Measurements from ENCODE around the gene ARMC5.
A peak's percentile ranks its signal among the peaks of the same experiment; 100 is the strongest.

ARMC5 gene

DNA sequence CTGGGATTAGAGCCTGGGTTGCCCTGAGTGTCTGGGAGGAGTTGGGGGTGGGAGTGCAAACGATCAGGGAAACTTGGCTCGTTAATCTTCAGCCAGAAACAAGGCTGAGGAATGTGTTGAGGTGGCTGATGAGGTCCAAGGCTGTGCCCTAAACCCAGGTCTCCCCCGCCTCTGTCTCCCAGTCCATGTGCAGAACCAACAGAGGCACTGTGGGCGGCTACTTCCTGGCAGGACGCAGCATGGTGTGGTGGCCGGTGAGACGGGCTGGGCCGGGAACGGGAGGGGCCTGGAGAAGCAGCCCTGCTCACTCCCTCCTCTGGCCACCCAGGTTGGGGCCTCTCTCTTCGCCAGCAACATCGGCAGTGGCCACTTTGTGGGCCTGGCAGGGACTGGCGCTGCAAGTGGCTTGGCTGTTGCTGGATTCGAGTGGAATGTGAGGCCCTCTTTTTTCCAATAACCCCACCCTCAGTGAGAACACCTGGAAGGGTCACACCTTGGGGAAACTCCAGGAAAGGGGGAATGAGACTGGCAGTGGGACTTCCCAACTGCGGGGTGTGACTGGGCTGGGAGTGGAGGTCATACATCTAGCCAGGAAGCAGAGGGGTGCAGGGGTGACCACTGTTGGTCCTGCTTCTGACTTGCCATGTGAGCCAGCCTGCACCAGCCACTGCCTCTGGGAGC lies 25.3 kb downstream of the ARMC5 start:
- H4K8ac ChIP-seq (ENCODE audit: low read length): peak overlapping the region; percentile 7
- no peak overlapping the region for H3K4me3 ChIP-seq (ENCODE audit: insufficient read depth in 1 of 2, low read depth in 1 of 2, low read length in 2 of 2)
- H2BK5ac ChIP-seq (ENCODE audit: low read depth, low read length, poor library complexity, severe bottlenecking): no peak overlapping the region
- H2BK120ac ChIP-seq (ENCODE audit: low read depth, low read length): no peak overlapping the region
- peak overlapping the region in 1 of 2 experiments; percentile 28 for H3K18ac ChIP-seq (ENCODE audit: low read depth in 1 of 2, low read length in 2 of 2)
- peaks cover 0 to 12% of the 10 kb centered on the region in 2 experiments for H3K36me3 ChIP-seq (ENCODE audit: control insufficient read depth in 1 of 2, insufficient read depth in 2 of 2, low read depth in 1 of 2, low read length in 2 of 2)
- peak overlapping the region in 1 of 2 experiments; percentile 18 for H3K14ac ChIP-seq (ENCODE audit: low read length in 2 of 2)
- H2BK12ac ChIP-seq (ENCODE audit: low read length in 2 of 2): no peak overlapping the region
- peak overlapping the region; percentile 59 for H2AK5ac ChIP-seq (ENCODE audit: low read length, severe bottlenecking)
- H3K4me2 ChIP-seq (ENCODE audit: low read length, poor library complexity, severe bottlenecking): peak overlapping the region; percentile 26
- 41% methylated on average over 12 of the region's 14 CpGs for WGBS
- H3K9me3 ChIP-seq (ENCODE audit: control insufficient read depth, low read length): no peaks in the 10 kb centered on the region
- no peak overlapping the region for H2AFZ ChIP-seq (ENCODE audit: low read depth, low read length)
- no peak overlapping the region for H2BK15ac ChIP-seq (ENCODE audit: low read depth, poor library complexity, severe bottlenecking)
- H3K27me3 ChIP-seq (ENCODE audit: control insufficient read depth in 1 of 2, insufficient read depth in 1 of 2, low read length in 2 of 2): peaks cover 0 to 72% of the 10 kb centered on the region in 2 experiments
- H3K27ac ChIP-seq (ENCODE audit: low read length, poor library complexity, severe bottlenecking): peak overlapping the region; percentile 10
- H3K79me1 ChIP-seq (replicated peaks; ENCODE audit: low read length, poor library complexity, severe bottlenecking): no peaks in the 10 kb centered on the region
- no peak overlapping the region for H3K23ac ChIP-seq (ENCODE audit: low read length in 2 of 2)
- H3K4ac ChIP-seq (ENCODE audit: low read depth in 1 of 2, low read length in 2 of 2): no peak overlapping the region
- no peak for DNase-seq
- H3K4me1 ChIP-seq (ENCODE audit: control insufficient read depth, insufficient read depth, low read depth, low read length): peaks cover 46% of the 10 kb centered on the region
- H3K9ac ChIP-seq (ENCODE audit: low read length): no peak overlapping the region
- H4K91ac ChIP-seq (ENCODE audit: low read length): no peak overlapping the region

DNA sequence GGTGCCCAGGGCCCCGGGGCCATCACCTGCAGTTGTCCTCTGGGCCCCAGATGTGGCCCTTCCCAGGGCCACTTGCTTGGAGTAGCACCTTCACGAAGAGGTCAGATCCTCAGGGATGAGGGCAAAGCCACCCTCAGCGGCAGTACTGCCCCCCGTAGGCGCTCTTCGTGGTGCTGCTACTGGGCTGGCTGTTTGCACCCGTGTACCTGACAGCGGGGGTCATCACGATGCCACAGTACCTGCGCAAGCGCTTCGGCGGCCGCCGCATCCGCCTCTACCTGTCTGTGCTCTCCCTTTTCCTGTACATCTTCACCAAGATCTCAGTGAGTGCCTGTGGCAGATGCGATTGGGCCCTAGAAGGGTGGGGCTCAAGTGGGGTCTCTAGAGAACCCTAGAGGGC lies 26.3 kb downstream of the ARMC5 start:
- Histone ChIP-seq H3K36me3 (ENCODE audit: control insufficient read depth in 1 of 2, insufficient read depth in 2 of 2, low read depth in 1 of 2, low read length in 2 of 2) (peaks cover under 1 to 21% of the 10 kb centered on the region in 2 experiments), H3K27me3 (ENCODE audit: control insufficient read depth in 1 of 2, insufficient read depth in 1 of 2, low read length in 2 of 2) (peaks cover 0 to 72% of the 10 kb centered on the region in 2 experiments), H2AK5ac (ENCODE audit: low read length, severe bottlenecking) (peak overlapping the region; percentile 59), H2BK12ac (ENCODE audit: low read length in 2 of 2) (no peak overlapping the region), H3K4me2 (ENCODE audit: low read length, poor library complexity, severe bottlenecking) (no peak overlapping the region), H3K9me3 (ENCODE audit: control insufficient read depth, low read length) (no peaks in the 10 kb centered on the region), H3K4ac (ENCODE audit: low read depth in 1 of 2, low read length in 2 of 2) (no peak overlapping the region), H4K8ac (ENCODE audit: low read length) (no peak overlapping the region), H2AFZ (ENCODE audit: low read depth, low read length) (no peak overlapping the region), H3K79me1 (replicated peaks; ENCODE audit: low read length, poor library complexity, severe bottlenecking) (no peaks in the 10 kb centered on the region), H3K27ac (ENCODE audit: low read length, poor library complexity, severe bottlenecking) (no peak overlapping the region), H3K4me3 (ENCODE audit: insufficient read depth in 1 of 2, low read depth in 1 of 2, low read length in 2 of 2) (no peak overlapping the region), H3K4me1 (ENCODE audit: control insufficient read depth, insufficient read depth, low read depth, low read length) (peaks cover 44% of the 10 kb centered on the region), H2BK15ac (ENCODE audit: low read depth, poor library complexity, severe bottlenecking) (no peak overlapping the region), H3K9ac (ENCODE audit: low read length) (no peak overlapping the region), H3K23ac (ENCODE audit: low read length in 2 of 2) (no peak overlapping the region), H2BK5ac (ENCODE audit: low read depth, low read length, poor library complexity, severe bottlenecking) (no peak overlapping the region), H2BK120ac (ENCODE audit: low read depth, low read length) (no peak overlapping the region), H4K91ac (ENCODE audit: low read length) (no peak overlapping the region), H3K14ac (ENCODE audit: low read length in 2 of 2) (no peak overlapping the region), H3K18ac (ENCODE audit: low read depth in 1 of 2, low read length in 2 of 2) (no peak overlapping the region)
- no peak for DNase-seq
- WGBS: 94% methylated on average over 16 of the region's 17 CpGs

DNA sequence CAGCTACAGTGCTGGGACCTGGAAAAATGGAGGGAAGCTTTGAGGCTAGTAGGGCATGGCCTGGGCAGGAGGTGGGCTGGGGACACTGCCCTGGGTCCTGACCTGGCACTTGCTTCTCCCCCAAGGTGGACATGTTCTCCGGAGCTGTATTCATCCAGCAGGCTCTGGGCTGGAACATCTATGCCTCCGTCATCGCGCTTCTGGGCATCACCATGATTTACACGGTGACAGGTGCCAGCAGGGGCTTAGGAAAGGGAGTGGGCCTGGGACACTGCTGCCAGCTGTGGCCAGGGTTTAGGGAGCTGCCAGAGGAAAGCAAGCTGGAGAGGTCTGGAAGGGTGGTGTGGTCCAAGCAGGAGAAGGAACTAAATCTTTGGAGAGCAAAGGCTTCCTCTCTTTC lies 26.7 kb downstream of the ARMC5 start:
- WGBS: 85% methylated on average over 5 of the region's 5 CpGs
- H2BK12ac ChIP-seq (ENCODE audit: low read length in 2 of 2): no peak overlapping the region

DNA sequence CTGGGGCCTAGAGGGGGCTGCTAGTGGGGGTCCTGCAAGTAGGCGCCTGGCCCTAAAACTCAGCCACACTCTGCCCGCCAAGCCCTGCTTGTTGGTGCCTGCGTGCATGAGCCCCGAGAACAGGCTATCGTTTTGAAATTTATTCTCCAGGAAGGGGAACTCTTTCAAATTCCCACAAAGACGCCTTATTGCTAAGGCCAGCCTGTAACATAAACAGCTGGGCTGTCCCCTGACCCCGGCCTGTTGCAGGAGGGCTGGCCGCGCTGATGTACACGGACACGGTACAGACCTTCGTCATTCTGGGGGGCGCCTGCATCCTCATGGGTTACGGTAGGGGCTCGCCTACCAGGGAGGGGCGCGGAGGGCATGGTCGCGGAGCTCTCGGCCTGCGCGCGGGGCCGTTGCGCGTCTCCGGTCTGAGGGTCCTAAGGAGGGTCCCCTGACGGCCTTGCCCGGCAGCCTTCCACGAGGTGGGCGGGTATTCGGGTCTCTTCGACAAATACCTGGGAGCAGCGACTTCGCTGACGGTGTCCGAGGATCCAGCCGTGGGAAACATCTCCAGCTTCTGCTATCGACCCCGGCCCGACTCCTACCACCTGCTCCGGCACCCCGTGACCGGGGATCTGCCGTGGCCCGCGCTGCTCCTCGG lies 27.9 kb downstream of the ARMC5 start:
- Histone ChIP-seq H2BK120ac (ENCODE audit: low read depth, low read length) (no peak overlapping the region), H2BK12ac (ENCODE audit: low read length in 2 of 2) (no peak overlapping the region), H4K8ac (ENCODE audit: low read length) (peak overlapping the region; percentile 5), H3K79me1 (replicated peaks; ENCODE audit: low read length, poor library complexity, severe bottlenecking) (no peaks in the 10 kb centered on the region), H3K9me3 (ENCODE audit: control insufficient read depth, low read length) (no peaks in the 10 kb centered on the region), H3K23ac (ENCODE audit: low read length in 2 of 2) (no peak overlapping the region), H3K4ac (ENCODE audit: low read depth in 1 of 2, low read length in 2 of 2) (no peak overlapping the region), H3K4me1 (ENCODE audit: control insufficient read depth, insufficient read depth, low read depth, low read length) (peaks cover 43% of the 10 kb centered on the region), H3K4me3 (ENCODE audit: insufficient read depth in 1 of 2, low read depth in 1 of 2, low read length in 2 of 2) (peak overlapping the region; percentile 33 to 73), H3K36me3 (ENCODE audit: control insufficient read depth in 1 of 2, insufficient read depth in 2 of 2, low read depth in 1 of 2, low read length in 2 of 2) (peaks cover 7 to 33% of the 10 kb centered on the region in 2 experiments), H2BK5ac (ENCODE audit: low read depth, low read length, poor library complexity, severe bottlenecking) (no peak overlapping the region), H3K27me3 (ENCODE audit: control insufficient read depth in 1 of 2, insufficient read depth in 1 of 2, low read length in 2 of 2) (peaks cover 0 to 61% of the 10 kb centered on the region in 2 experiments), H3K27ac (ENCODE audit: low read length, poor library complexity, severe bottlenecking) (no peak overlapping the region), H3K4me2 (ENCODE audit: low read length, poor library complexity, severe bottlenecking) (peak overlapping the region; percentile 95), H4K91ac (ENCODE audit: low read length) (no peak overlapping the region), H2BK15ac (ENCODE audit: low read depth, poor library complexity, severe bottlenecking) (no peak overlapping the region), H3K18ac (ENCODE audit: low read depth in 1 of 2, low read length in 2 of 2) (peak overlapping the region; percentile 18 to 55), H3K9ac (ENCODE audit: low read length) (peak overlapping the region; percentile 53), H3K14ac (ENCODE audit: low read length in 2 of 2) (no peak overlapping the region), H2AFZ (ENCODE audit: low read depth, low read length) (no peak overlapping the region), H2AK5ac (ENCODE audit: low read length, severe bottlenecking) (no peak overlapping the region)
- WGBS: 12% methylated on average over 47 of the region's 48 CpGs
- DNase-seq: peak; percentile 41

More for the DNA sequence above, 26.7 kb downstream of the ARMC5 start:
- no peak for DNase-seq
- Histone ChIP-seq H2BK5ac (ENCODE audit: low read depth, low read length, poor library complexity, severe bottlenecking) (no peak overlapping the region), H3K4me2 (ENCODE audit: low read length, poor library complexity, severe bottlenecking) (no peak overlapping the region), H3K36me3 (ENCODE audit: control insufficient read depth in 1 of 2, insufficient read depth in 2 of 2, low read depth in 1 of 2, low read length in 2 of 2) (peaks cover 3 to 26% of the 10 kb centered on the region in 2 experiments), H3K27ac (ENCODE audit: low read length, poor library complexity, severe bottlenecking) (no peak overlapping the region), H3K4ac (ENCODE audit: low read depth in 1 of 2, low read length in 2 of 2) (no peak overlapping the region), H4K91ac (ENCODE audit: low read length) (no peak overlapping the region), H2BK15ac (ENCODE audit: low read depth, poor library complexity, severe bottlenecking) (no peak overlapping the region), H3K27me3 (ENCODE audit: control insufficient read depth in 1 of 2, insufficient read depth in 1 of 2, low read length in 2 of 2) (peaks cover 0 to 70% of the 10 kb centered on the region in 2 experiments), H3K23ac (ENCODE audit: low read length in 2 of 2) (no peak overlapping the region), H3K4me1 (ENCODE audit: control insufficient read depth, insufficient read depth, low read depth, low read length) (peaks cover 44% of the 10 kb centered on the region), H3K9ac (ENCODE audit: low read length) (no peak overlapping the region), H3K4me3 (ENCODE audit: insufficient read depth in 1 of 2, low read depth in 1 of 2, low read length in 2 of 2) (no peak overlapping the region), H3K18ac (ENCODE audit: low read depth in 1 of 2, low read length in 2 of 2) (no peak overlapping the region), H2AFZ (ENCODE audit: low read depth, low read length) (no peak overlapping the region), H2AK5ac (ENCODE audit: low read length, severe bottlenecking) (peak overlapping the region; percentile 19), H3K79me1 (replicated peaks; ENCODE audit: low read length, poor library complexity, severe bottlenecking) (no peaks in the 10 kb centered on the region), H4K8ac (ENCODE audit: low read length) (no peak overlapping the region), H3K14ac (ENCODE audit: low read length in 2 of 2) (no peak overlapping the region), H3K9me3 (ENCODE audit: control insufficient read depth, low read length) (no peaks in the 10 kb centered on the region), H2BK120ac (ENCODE audit: low read depth, low read length) (no peak overlapping the region)

All from mesenchymal stem cell (in vitro differentiated cells and primary cell).